Spleen (tissue), 11 donors: ENCODE data around the gene CABLES1. TPM values are rescaled to one million over a fixed set of nuclear protein-coding genes. Genes with fewer than 3 reads are reported as not detected.

Source experiments
- DNase-seq: peaks from one replicate; pipeline ENCODE4 v3.0.0-alpha.2; 2020
- H3K27ac ChIP-seq, 8 donors: fragments of 200-600 bp; sonication (generic) in 7 of 8; 1 replicate in 4 of 8; 2 replicates in 4 of 8; pipeline versions ENCODE4 v1.5.0 to v1.8.0; 2016 to 2021; ENCODE audit warnings: inconsistent platforms in 4 of 8, mild to moderate bottlenecking in 4 of 8, moderate library complexity in 1 of 8
- H3K27me3 ChIP-seq, 7 donors: fragments of 200-600 bp; sonication (generic) in 6 of 7; replicated peaks in 1 of 7; 1 replicate in 4 of 7; 2 replicates in 3 of 7; pipeline versions ENCODE4 v1.5.0 to v1.8.0; 2016 to 2021; ENCODE audit warnings: inconsistent platforms in 3 of 7, mild to moderate bottlenecking in 1 of 7
- H3K36me3 ChIP-seq, 6 donors: fragments of 200-600 bp; sonication (generic) in 5 of 6; 1 replicate in 4 of 6; 2 replicates in 2 of 6; pipeline versions ENCODE4 v1.5.0 to v1.8.0; 2016 to 2021; ENCODE audit warnings: inconsistent platforms in 2 of 6
- H3K4me1 ChIP-seq, 6 donors: fragments of 200-600 bp; sonication (generic) in 5 of 6; 1 replicate in 3 of 6; 2 replicates in 3 of 6; pipeline versions ENCODE4 v1.5.0 to v1.8.0; 2016 to 2021; ENCODE audit warnings: inconsistent platforms in 3 of 6
- H3K4me3 ChIP-seq, 8 donors: fragments of 200-600 bp; sonication (generic) in 7 of 8; 1 replicate in 4 of 8; 2 replicates in 4 of 8; pipeline versions ENCODE4 v1.5.0 to v1.8.0; 2016 to 2021; ENCODE audit warnings: inconsistent platforms in 4 of 8, mild to moderate bottlenecking in 4 of 8, moderate library complexity in 2 of 8
- H3K9me3 ChIP-seq, 8 donors: fragments of 200-600 bp; sonication (generic) in 7 of 8; 1 replicate in 4 of 8; 2 replicates in 4 of 8; pipeline versions ENCODE4 v1.5.0 to v1.8.0; 2016 to 2021; ENCODE audit warnings: inconsistent platforms in 4 of 8
- CTCF ChIP-seq, 11 experiments: fragments of 200-600 bp in 7 of 11; fragments of 450-650 bp in 4 of 11; sonication (generic) in 4 of 11; IDR thresholded peaks in 8 of 11; conservative IDR thresholded peaks in 3 of 11; 1 replicate in 7 of 11; 2 replicates in 4 of 11; pipeline versions ENCODE4 v1.4.0 to v1.8.0; 2016 to 2021; ENCODE audit warnings: antibody characterized with exemption in 11 of 11, inconsistent platforms in 4 of 11, mild to moderate bottlenecking in 1 of 11
- POLR2A ChIP-seq, 3 donors: fragments of 450-650 bp; IDR thresholded peaks; one replicate each; pipeline ENCODE4 v1.5.1; 2017; ENCODE audit warnings: antibody characterized with exemption in 3 of 3, mild to moderate bottlenecking in 1 of 3
- POLR2AphosphoS5 ChIP-seq, 3 donors: sonication (generic); formaldehyde crosslinking; IDR thresholded peaks; one replicate each; pipeline ENCODE4 v1.5.1; 2017; ENCODE audit warnings: antibody characterized with exemption in 3 of 3
- WGBS, 5 donors: extraction: QIAGEN DNeasy Blood & Tissue Kit in 3 of 5; methylation state at CpG; one replicate each; pipeline versions ENCODE4 v1.1.5 to v1.1.7; 2013 to 2018; 5-methylcytosine and 5-hydroxymethylcytosine counted together
- intact Hi-C: fragments of 100-400 bp; cut with DNase I; formaldehyde crosslinking; loops from one replicate; pipeline ENCODE4 v1.15.0; 2023; ENCODE audit warnings: low total_unique reads
- polyA plus RNA-seq, 3 donors: library from polyadenylated mRNA; stranded (reverse); fragments of 200-250 nt; gene quantifications; one replicate each; pipeline ENCODE4 v1.2.1, GENCODE V29; 2013
- total RNA-seq, 7 donors: library from RNA; depleted of rRNA in 3 of 7; stranded (reverse); fragments of >200 nt in 3 of 7; fragmentation: NEBNext Ultra II Directional in 4 of 7; extraction: Animal tissue kit (Norgen Biotek cat#: 25700) in 4 of 7; gene quantifications; one replicate each; pipeline versions ENCODE4 v1.1.0 to v1.2.1, GENCODE V29; 2016 to 2021
- donor health status: healthy with polysubstance abuse.
- donor health status: DM: no; HTN: no; CAD: no; lungs with moderate emphysema.
- donor health status: DM: no; HTN: no; CAD: no.
- donor health status: Bipolar disorder and iron deficiency.
- donor health status: healthy.
- donor health status: DM: no; HTN: no; CAD: no.
- donor health status: DM: yes; HTN: yes; CAD: no.

The CABLES1 gene
- total and polyA plus RNA-seq, 10 donors: 1.7 to 18.7 (median 6.0) TPM

DNA sequence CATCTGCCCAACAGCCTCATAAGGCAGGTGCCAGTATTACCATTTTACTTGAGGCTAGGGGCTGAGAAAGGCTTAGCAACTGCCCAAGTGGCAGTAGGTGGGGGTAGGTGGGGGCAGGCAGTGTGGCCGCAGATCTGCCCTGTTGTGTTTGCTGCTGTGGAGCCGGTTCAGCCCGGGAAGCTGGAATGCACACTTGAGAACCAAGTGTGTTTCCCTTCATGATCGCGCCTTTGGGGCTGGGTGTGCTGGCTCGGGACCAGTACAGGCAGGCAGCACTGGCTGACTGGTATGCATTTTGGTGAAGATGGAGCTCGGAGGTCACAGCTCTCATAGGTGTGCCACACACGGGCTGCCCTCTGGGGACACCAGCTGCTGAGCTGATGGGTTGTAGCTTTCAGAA lies 85.1 kb downstream of the CABLES1 start:
- Histone ChIP-seq H3K36me3 (no peaks in the 10 kb centered on the region), H3K4me3 (no peak overlapping the region), H3K27me3 (no peaks in the 10 kb centered on the region), H3K27ac (no peak overlapping the region), H3K9me3 (no peaks in the 10 kb centered on the region), H3K4me1 (peaks cover 0 to 15% (median 12%) of the 10 kb centered on the region in 6 donors)
- WGBS, 5 donors: 88 to 95% (median 88%) methylated on average over 6 to 8 of the region's 8 CpGs
- DNase-seq: peak; percentile 41
- TF ChIP-seq CTCF (IDR thresholded peaks at IDR 0.05 in 8 of 11, conservative IDR thresholded peaks at IDR 0.05 in 3 of 11): no peak
- TF ChIP-seq POLR2A (IDR thresholded peaks at IDR 0.05): no peak
- no peak for TF ChIP-seq POLR2AphosphoS5 (IDR thresholded peaks at IDR 0.05)
- intact Hi-C loops: no loop called here

GRCh38 chr18:23223641-23224040 lies 88.4 kb downstream of the CABLES1 start:
- Histone ChIP-seq H3K27ac (no peak overlapping the region), H3K36me3 (no peaks in the 10 kb centered on the region), H3K27me3 (no peaks in the 10 kb centered on the region), H3K4me3 (no peak overlapping the region), H3K4me1 (peaks cover 8 to 47% (median 35%) of the 10 kb centered on the region in 6 donors), H3K9me3 (no peaks in the 10 kb centered on the region)
- WGBS, 5 donors: 92 to 99% (median 96%) methylated on average over 4 of the region's 4 CpGs
- no peak for DNase-seq
- TF ChIP-seq CTCF (IDR thresholded peaks at IDR 0.05 in 8 of 11, conservative IDR thresholded peaks at IDR 0.05 in 3 of 11): no peak
- TF ChIP-seq POLR2AphosphoS5 (IDR thresholded peaks at IDR 0.05): no peak
- TF ChIP-seq POLR2A (IDR thresholded peaks at IDR 0.05): no peak
- intact Hi-C loops: no loop called here

- TF ChIP-seq POLR2A (IDR thresholded peaks at IDR 0.05): no peak
- intact Hi-C loops: no loop called here
- Histone ChIP-seq H3K4me1 (peaks cover 8 to 66% (median 48%) of the 10 kb centered on the region in 6 donors), H3K4me3 (no peak overlapping the region), H3K27ac (peak overlapping the region in 6 of 8 donors; percentile 10 to 68 (median 48)), H3K9me3 (no peaks in the 10 kb centered on the region), H3K36me3 (no peaks in the 10 kb centered on the region), H3K27me3 (no peaks in the 10 kb centered on the region)
- WGBS, 5 donors: 49 to 94% (median 79%) methylated on average over 2 of the region's 2 CpGs
- no peak for DNase-seq
These were observed 90.2 kb downstream of the CABLES1 start for GRCh38 chr18:23225503-23225902.

- H3K36me3 ChIP-seq: no peaks in the 10 kb centered on the region
- H3K27ac ChIP-seq: peak overlapping the region in 6 of 8 donors; percentile 2 to 63 (median 23)
- H3K9me3 ChIP-seq: no peaks in the 10 kb centered on the region
- 68 to 77% (median 70%) methylated on average over 3 of the region's 3 CpGs for WGBS, 5 donors
- intact Hi-C loops: no loop called here
- TF ChIP-seq POLR2AphosphoS5 (IDR thresholded peaks at IDR 0.05) (no peak), CTCF (IDR thresholded peaks at IDR 0.05 in 8 of 11, conservative IDR thresholded peaks at IDR 0.05 in 3 of 11) (no peak), POLR2A (IDR thresholded peaks at IDR 0.05) (no peak)
- H3K4me1 ChIP-seq: peaks cover 8 to 74% (median 55%) of the 10 kb centered on the region in 6 donors
- no peaks in the 10 kb centered on the region for H3K27me3 ChIP-seq
- H3K4me3 ChIP-seq: no peak overlapping the region
- DNase-seq: no peak
These were observed 91.1 kb downstream of the CABLES1 start for GRCh38 chr18:23226391-23226790.
